SU-DHL-6 (cell line): ENCODE data around the gene NAV1.

Source experiments
- EZH2phosphoT487 ChIP-seq: fragments of 200-600 bp; sonication (generic), shearing (Covaris generic); conservative IDR thresholded peaks from 2 replicates; pipeline ENCODE4 v1.6.1; 2018; ENCODE audit warnings: mild to moderate bottlenecking, antibody characterized with exemption, low read length, moderate library complexity, mixed read lengths
- TF ChIP-seq, protein P1 (sequence below): fragments of 200-600 bp; sonication (generic); IDR thresholded peaks from one replicate; pipeline ENCODE4 v1.5.1; 2017; ENCODE audit warnings: antibody characterized with exemption, mild to moderate bottlenecking, low read length, moderate library complexity; ENCODE audit not compliant: insufficient read depth, poor library complexity, severe bottlenecking

DNA sequence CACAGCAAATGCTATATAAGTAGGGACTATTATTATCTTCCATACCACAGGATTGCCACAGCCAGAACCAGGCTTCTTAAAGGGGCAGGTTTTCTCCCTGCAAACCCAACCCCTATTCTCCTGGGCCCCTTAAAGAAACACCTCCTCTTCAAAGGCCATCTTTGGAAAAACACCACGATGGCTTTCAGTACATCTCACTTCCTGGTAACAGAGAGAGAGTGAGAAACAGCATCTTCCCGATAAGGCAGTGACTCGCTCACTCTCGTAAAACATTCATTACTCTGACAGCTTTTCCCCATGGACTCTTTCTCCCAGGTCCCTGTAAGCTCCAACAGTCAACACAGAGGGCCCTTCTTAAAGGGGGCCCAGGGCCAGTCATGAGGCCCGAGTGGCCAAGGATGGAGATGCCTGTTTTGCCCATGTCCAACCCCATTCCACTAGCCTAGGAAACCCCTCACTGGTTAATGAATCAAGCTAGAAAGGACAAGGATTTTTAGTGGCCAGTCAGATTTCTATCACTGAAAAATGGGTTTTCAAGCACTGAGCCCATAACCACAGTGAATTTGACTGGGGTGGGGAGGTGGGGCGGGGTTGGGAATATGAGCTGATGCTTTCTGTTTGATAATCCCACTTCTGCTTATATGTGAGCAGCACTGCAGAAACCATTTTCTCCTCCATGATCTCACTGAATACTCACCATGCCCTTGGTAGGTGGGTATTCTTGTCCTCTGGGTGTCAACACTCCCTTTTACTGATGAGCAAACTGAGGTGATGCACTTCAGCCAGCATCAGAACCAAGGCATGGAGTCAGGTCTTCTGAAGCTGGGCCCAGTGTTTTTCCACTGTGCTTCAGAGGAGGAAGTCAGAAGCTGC, 3.6 kb upstream of the NAV1 start:
- TF ChIP-seq, protein P1, sequence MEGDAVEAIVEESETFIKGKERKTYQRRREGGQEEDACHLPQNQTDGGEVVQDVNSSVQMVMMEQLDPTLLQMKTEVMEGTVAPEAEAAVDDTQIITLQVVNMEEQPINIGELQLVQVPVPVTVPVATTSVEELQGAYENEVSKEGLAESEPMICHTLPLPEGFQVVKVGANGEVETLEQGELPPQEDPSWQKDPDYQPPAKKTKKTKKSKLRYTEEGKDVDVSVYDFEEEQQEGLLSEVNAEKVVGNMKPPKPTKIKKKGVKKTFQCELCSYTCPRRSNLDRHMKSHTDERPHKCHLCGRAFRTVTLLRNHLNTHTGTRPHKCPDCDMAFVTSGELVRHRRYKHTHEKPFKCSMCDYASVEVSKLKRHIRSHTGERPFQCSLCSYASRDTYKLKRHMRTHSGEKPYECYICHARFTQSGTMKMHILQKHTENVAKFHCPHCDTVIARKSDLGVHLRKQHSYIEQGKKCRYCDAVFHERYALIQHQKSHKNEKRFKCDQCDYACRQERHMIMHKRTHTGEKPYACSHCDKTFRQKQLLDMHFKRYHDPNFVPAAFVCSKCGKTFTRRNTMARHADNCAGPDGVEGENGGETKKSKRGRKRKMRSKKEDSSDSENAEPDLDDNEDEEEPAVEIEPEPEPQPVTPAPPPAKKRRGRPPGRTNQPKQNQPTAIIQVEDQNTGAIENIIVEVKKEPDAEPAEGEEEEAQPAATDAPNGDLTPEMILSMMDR = no peak
- no peak for TF ChIP-seq EZH2phosphoT487
